Adrenal gland (tissue), 12 donors: ENCODE measurements around the gene TBC1D1. TPM values are rescaled to one million over a fixed set of nuclear protein-coding genes. Genes with fewer than 3 reads are reported as not detected.

Experiments used
- DNase-seq, 7 donors: peaks; one replicate each; pipeline ENCODE4 v3.0.0-alpha.2; 2019 to 2020
- H3K27ac ChIP-seq, 5 donors: fragments of 200-600 bp; sonication (generic) in 4 of 5; 1 replicate in 3 of 5; 2 replicates in 2 of 5; pipeline versions ENCODE4 v1.5.1 to v1.8.0; 2016 to 2020; ENCODE audit warnings: mild to moderate bottlenecking in 1 of 5
- H3K27me3 ChIP-seq: fragments of 200-600 bp; 2 replicates; pipeline ENCODE4 v1.8.0; 2021
- H3K36me3 ChIP-seq, 2 donors: fragments of 200-600 bp; replicated peaks in 1 of 2; 1 replicate in 1 of 2; 2 replicates in 1 of 2; pipeline versions ENCODE4 v1.5.1 to v1.8.0; 2018 to 2022
- H3K4me1 ChIP-seq, 2 donors: fragments of 200-600 bp; replicated peaks in 1 of 2; 1 replicate in 1 of 2; 2 replicates in 1 of 2; pipeline versions ENCODE4 v1.5.1 to v1.8.0; 2018 to 2021
- H3K4me3 ChIP-seq, 4 donors: fragments of 200-600 bp; sonication (generic) in 3 of 4; one replicate each; pipeline ENCODE4 v1.5.1; 2016 to 2018
- H3K9me3 ChIP-seq, 3 donors: fragments of 200-600 bp; sonication (generic) in 1 of 3; replicated peaks in 1 of 3; 1 replicate in 2 of 3; 2 replicates in 1 of 3; pipeline versions ENCODE4 v1.5.1 to v1.8.0; 2016 to 2021
- POLR2A ChIP-seq, 2 donors: fragments of 450-650 bp; IDR thresholded peaks; one replicate each; pipeline ENCODE4 v1.6.1; 2017; ENCODE audit warnings: antibody characterized with exemption in 2 of 2, mild to moderate bottlenecking in 2 of 2, moderate library complexity in 1 of 2
- WGBS, 4 donors: extraction: QIAGEN DNeasy Blood & Tissue Kit in 2 of 4; methylation state at CpG; one replicate each; pipeline versions ENCODE4 v1.1.5 to v1.1.7; 2013 to 2017; 5-methylcytosine and 5-hydroxymethylcytosine counted together
- intact Hi-C, 2 donors: fragments of 100-400 bp; cut with DNase I; formaldehyde crosslinking; loops; one replicate each; pipeline versions ENCODE4 v1.14.1 to v1.15.0; 2022 to 2023
- polyA plus RNA-seq, 3 donors: library from polyadenylated mRNA; stranded (reverse); fragments of 200-250 nt in 2 of 3; fragments of 350-450 nt in 1 of 3; fragmentation: Illumina TruSeq in 1 of 3; extraction: RNeasy Lipid Tissue Mini Kit (QIAGEN cat#74804) in 1 of 3; gene quantifications; one replicate each; pipeline ENCODE4 v1.2.3, GENCODE V29; 2013 to 2014
- total RNA-seq, 9 donors: library from RNA; depleted of rRNA in 4 of 9; stranded (reverse); fragments of >200 nt in 4 of 9; fragments of 120-200 nt in 1 of 9; fragmentation: NEBNext Ultra II Directional in 1 of 9; extraction: Animal tissue kit (Norgen Biotek cat#: 25700) in 1 of 9; gene quantifications; one replicate each; pipeline versions ENCODE4 v1.1.0 to v1.2.4, GENCODE V29; 2013 to 2023
- TF ChIP-seq, protein P1 (sequence below), 6 experiments: fragments of 450-650 bp in 4 of 6; fragments of 200-600 bp in 2 of 6; sonication (generic) in 1 of 6; IDR thresholded peaks; 1 replicate in 5 of 6; 2 replicates in 1 of 6; pipeline versions ENCODE4 v1.5.1 to v1.8.0; 2016 to 2021; ENCODE audit warnings: antibody characterized with exemption in 6 of 6, mild to moderate bottlenecking in 2 of 6, moderate library complexity in 1 of 6
- donor health status: healthy with polysubstance abuse.
- donor health status: Bipolar disorder and iron deficiency.
- donor health status: DM: yes; HTN: yes; CAD: no.
- donor health status: DM: no; HTN: no; CAD: no.
- donor health status: DM: no; HTN: no; CAD: no.
- donor health status: DM: yes; HTN: yes; CAD: no.

TBC1D1 gene
- total and polyA plus RNA-seq, 12 donors: 16.3 to 77.3 (median 25.7) TPM

- intact Hi-C loops: no loop called here
- 89 to 93% (median 91%) methylated on average over 7 of the region's 7 CpGs for WGBS, 4 donors
- DNase-seq: no peak
- no peak overlapping the region for H3K4me3 ChIP-seq
- no peaks in the 10 kb centered on the region for H3K36me3 ChIP-seq
- H3K4me1 ChIP-seq: peaks cover 0 to 24% of the 10 kb centered on the region in 2 donors
- no peak overlapping the region for H3K27ac ChIP-seq
- no peaks in the 10 kb centered on the region for H3K27me3 ChIP-seq
- no peaks in the 10 kb centered on the region for H3K9me3 ChIP-seq
- TF ChIP-seq POLR2A (IDR thresholded peaks at IDR 0.05): no peak
Measured at GRCh38 chr4:38133711-38134480, 243.0 kb downstream of the TBC1D1 start.

DNA sequence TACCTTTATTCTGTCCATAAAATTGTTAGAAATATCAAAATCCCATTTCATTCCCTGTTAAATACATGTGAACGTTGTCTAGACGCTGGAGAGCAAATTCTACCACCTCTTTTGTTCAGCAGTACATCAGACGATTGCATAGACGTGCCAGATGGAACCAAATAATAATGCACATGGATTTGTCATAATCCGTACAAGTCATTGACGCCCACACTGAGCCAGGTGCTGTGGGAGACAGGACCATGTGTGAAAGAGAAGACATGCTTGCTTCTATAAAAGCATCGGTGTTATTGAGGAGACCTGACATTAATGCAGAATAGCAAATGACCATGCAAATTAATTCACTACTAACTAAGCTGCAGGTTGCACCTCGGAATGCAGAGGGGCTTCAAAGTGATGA, 244.3 kb downstream of the TBC1D1 start:
- H3K9me3 ChIP-seq: no peaks in the 10 kb centered on the region
- H3K27me3 ChIP-seq: no peaks in the 10 kb centered on the region
- no peak overlapping the region for H3K4me3 ChIP-seq
- WGBS, 4 donors: 95 to 98% (median 96%) methylated on average over 8 of the region's 8 CpGs
- no peak for DNase-seq
- H3K27ac ChIP-seq: no peak overlapping the region
- no peaks in the 10 kb centered on the region for H3K36me3 ChIP-seq
- intact Hi-C loops: no loop called here
- no peak for TF ChIP-seq POLR2A (IDR thresholded peaks at IDR 0.05)
- H3K4me1 ChIP-seq: peaks cover 0 to 20% of the 10 kb centered on the region in 2 donors

- TF ChIP-seq POLR2A (IDR thresholded peaks at IDR 0.05): no peak
- TF ChIP-seq, protein P1, sequence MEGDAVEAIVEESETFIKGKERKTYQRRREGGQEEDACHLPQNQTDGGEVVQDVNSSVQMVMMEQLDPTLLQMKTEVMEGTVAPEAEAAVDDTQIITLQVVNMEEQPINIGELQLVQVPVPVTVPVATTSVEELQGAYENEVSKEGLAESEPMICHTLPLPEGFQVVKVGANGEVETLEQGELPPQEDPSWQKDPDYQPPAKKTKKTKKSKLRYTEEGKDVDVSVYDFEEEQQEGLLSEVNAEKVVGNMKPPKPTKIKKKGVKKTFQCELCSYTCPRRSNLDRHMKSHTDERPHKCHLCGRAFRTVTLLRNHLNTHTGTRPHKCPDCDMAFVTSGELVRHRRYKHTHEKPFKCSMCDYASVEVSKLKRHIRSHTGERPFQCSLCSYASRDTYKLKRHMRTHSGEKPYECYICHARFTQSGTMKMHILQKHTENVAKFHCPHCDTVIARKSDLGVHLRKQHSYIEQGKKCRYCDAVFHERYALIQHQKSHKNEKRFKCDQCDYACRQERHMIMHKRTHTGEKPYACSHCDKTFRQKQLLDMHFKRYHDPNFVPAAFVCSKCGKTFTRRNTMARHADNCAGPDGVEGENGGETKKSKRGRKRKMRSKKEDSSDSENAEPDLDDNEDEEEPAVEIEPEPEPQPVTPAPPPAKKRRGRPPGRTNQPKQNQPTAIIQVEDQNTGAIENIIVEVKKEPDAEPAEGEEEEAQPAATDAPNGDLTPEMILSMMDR (IDR thresholded peaks at IDR 0.05): no peak
- no peaks in the 10 kb centered on the region for H3K36me3 ChIP-seq
- H3K27ac ChIP-seq: no peak overlapping the region
- no peak for DNase-seq
- H3K4me1 ChIP-seq: peaks cover 0 to 8% of the 10 kb centered on the region in 2 donors
- no peaks in the 10 kb centered on the region for H3K9me3 ChIP-seq
- no peak overlapping the region for H3K4me3 ChIP-seq
- WGBS, 4 donors: 92 to 94% (median 94%) methylated on average over 7 to 10 of the region's 10 CpGs
- intact Hi-C loops: no loop called here
- H3K27me3 ChIP-seq: no peaks in the 10 kb centered on the region
Measured at GRCh38 chr4:38136604-38137003, 245.7 kb downstream of the TBC1D1 start.

- Histone ChIP-seq H3K27ac (no peak overlapping the region), H3K36me3 (no peaks in the 10 kb centered on the region), H3K27me3 (no peaks in the 10 kb centered on the region), H3K4me1 (peaks cover 0 to 3% of the 10 kb centered on the region in 2 donors), H3K9me3 (no peaks in the 10 kb centered on the region), H3K4me3 (no peak overlapping the region)
- 90 to 96% (median 94%) methylated on average over 17 of the region's 17 CpGs for WGBS, 4 donors
- no peak for TF ChIP-seq POLR2A (IDR thresholded peaks at IDR 0.05)
- TF ChIP-seq, protein P1 (IDR thresholded peaks at IDR 0.05): no peak
- intact Hi-C loops: no loop called here
- DNase-seq: no peak
Measured at GRCh38 chr4:38137080-38137479, 246.2 kb downstream of the TBC1D1 start.

DNA sequence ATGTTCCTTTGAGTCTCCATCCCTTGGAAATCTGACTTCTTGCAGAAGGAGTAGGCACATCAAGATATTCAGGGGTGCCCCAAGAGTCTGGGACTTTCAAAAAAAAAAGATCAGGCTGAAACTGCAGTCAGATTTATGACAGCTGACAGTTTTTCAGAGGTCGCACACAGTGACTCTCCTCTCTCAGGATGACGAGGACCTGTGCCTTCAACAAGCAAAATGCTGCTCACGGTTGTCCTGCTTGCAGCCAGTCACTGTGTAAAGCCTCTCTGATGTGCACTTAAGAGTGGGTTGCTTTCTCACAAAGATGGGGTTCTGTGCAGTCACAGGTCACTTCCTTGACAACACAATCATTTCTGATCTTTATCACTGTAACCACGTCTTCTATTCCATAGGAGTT, 247.5 kb downstream of the TBC1D1 start:
- WGBS, 4 donors: 89 to 95% (median 91%) methylated on average over 4 of the region's 4 CpGs
- Histone ChIP-seq H3K4me3 (no peak overlapping the region), H3K36me3 (no peaks in the 10 kb centered on the region), H3K27me3 (no peaks in the 10 kb centered on the region), H3K4me1 (no peaks in the 10 kb centered on the region), H3K9me3 (no peaks in the 10 kb centered on the region), H3K27ac (no peak overlapping the region)
- intact Hi-C loops: no loop called here
- no peak for TF ChIP-seq POLR2A (IDR thresholded peaks at IDR 0.05)
- TF ChIP-seq, protein P1 (IDR thresholded peaks at IDR 0.05): no peak
- no peak for DNase-seq
